Measurements from ENCODE around the gene SIRPG.
"Not testable (repeated sequence)": the region's sequence is repeated elsewhere in the genome, so short reads cannot be mapped to it uniquely, and the experiment has no call there.

Gene SIRPG

GRCh38 chr20:1646975-1647431 lies 10.6 kb downstream of the SIRPG start:
- H4K91ac ChIP-seq (ENCODE audit: low read depth, low read length, poor library complexity), result no peak overlapping the region
- no peak overlapping the region for H3K4me2 ChIP-seq (ENCODE audit: insufficient read depth, low read length, poor library complexity, severe bottlenecking)
- H3K14ac ChIP-seq (ENCODE audit: low read length), result no peak overlapping the region
- no peak overlapping the region for H3K4me3 ChIP-seq (ENCODE audit: low read length in 2 of 2)
- H3K36me3 ChIP-seq (replicated peaks in 1 of 2; ENCODE audit: control insufficient read depth in 2 of 2, insufficient read depth in 2 of 2, low read length in 2 of 2), result no peaks in the 10 kb centered on the region
- no peak overlapping the region for H2BK15ac ChIP-seq (ENCODE audit: low read length)
- H3K9me3 ChIP-seq (replicated peaks in 1 of 2; ENCODE audit: control insufficient read depth in 2 of 2, insufficient read depth in 1 of 2, low read depth in 1 of 2, low read length in 2 of 2), result no peaks in the 10 kb centered on the region
- H3K27ac ChIP-seq (replicated peaks; ENCODE audit: low read length), result no peak overlapping the region
- no peak overlapping the region for H3K23ac ChIP-seq (ENCODE audit: low read depth, low read length, poor library complexity)
- no peak overlapping the region for H3K9ac ChIP-seq (ENCODE audit: low read depth, low read length, poor library complexity)
- no peak overlapping the region for H2BK12ac ChIP-seq (ENCODE audit: low read length)
- no peaks in the 10 kb centered on the region for H3K4me1 ChIP-seq (ENCODE audit: control insufficient read depth in 2 of 2, insufficient read depth in 1 of 2, low read depth in 1 of 2, low read length in 2 of 2)
- peaks cover 0 to 3% (median 0%) of the 10 kb centered on the region in 3 experiments for H3K27me3 ChIP-seq (ENCODE audit: control insufficient read depth in 3 of 3, insufficient read depth in 3 of 3, low read depth in 1 of 3, low read length in 3 of 3)
- H2AFZ ChIP-seq (ENCODE audit: low read length), result no peak overlapping the region
- H3K4ac ChIP-seq (ENCODE audit: low read length), result no peak overlapping the region
- no peaks in the 10 kb centered on the region for H3K79me1 ChIP-seq (ENCODE audit: low read depth, low read length)
- WGBS, 2 donors (ENCODE audit: extremely low coverage in 2 of 2, insufficient read length in 2 of 2, insufficient replicate concordance in 1 of 2), result no CpG with 5 or more reads among the region's 3 CpGs
- no peak overlapping the region for H3K18ac ChIP-seq (ENCODE audit: low read length)
- no peak overlapping the region for H2BK120ac ChIP-seq (ENCODE audit: low read depth, low read length)
- no peak for DNase-seq (ENCODE audit: low spot score)
- H2BK5ac ChIP-seq (ENCODE audit: low read length), result no peak overlapping the region
- H4K8ac ChIP-seq (ENCODE audit: low read depth, low read length), result no peak overlapping the region
- H2AK5ac ChIP-seq (ENCODE audit: low read depth, low read length), result no peak overlapping the region

GRCh38 chr20:1644101-1644962 lies 13.2 kb downstream of the SIRPG start:
- H2AFZ ChIP-seq (ENCODE audit: low read length), result no peak overlapping the region
- H2BK12ac ChIP-seq (ENCODE audit: low read length), result no peak overlapping the region
- H3K9ac ChIP-seq (ENCODE audit: low read depth, low read length, poor library complexity), result no peak overlapping the region
- H4K8ac ChIP-seq (ENCODE audit: low read depth, low read length), result no peak overlapping the region
- peaks cover 0 to 3% (median 0%) of the 10 kb centered on the region in 3 experiments for H3K27me3 ChIP-seq (ENCODE audit: control insufficient read depth in 3 of 3, insufficient read depth in 3 of 3, low read depth in 1 of 3, low read length in 3 of 3)
- no CpG with 5 or more reads among the region's 8 CpGs for WGBS, 2 donors (ENCODE audit: extremely low coverage in 2 of 2, insufficient read length in 2 of 2, insufficient replicate concordance in 1 of 2)
- H2BK120ac ChIP-seq (ENCODE audit: low read depth, low read length), result no peak overlapping the region
- H3K79me1 ChIP-seq (ENCODE audit: low read depth, low read length), result no peaks in the 10 kb centered on the region
- no peak overlapping the region for H3K23ac ChIP-seq (ENCODE audit: low read depth, low read length, poor library complexity)
- H3K27ac ChIP-seq (replicated peaks; ENCODE audit: low read length), result no peak overlapping the region
- no peaks in the 10 kb centered on the region for H3K36me3 ChIP-seq (replicated peaks in 1 of 2; ENCODE audit: control insufficient read depth in 2 of 2, insufficient read depth in 2 of 2, low read length in 2 of 2)
- H4K91ac ChIP-seq (ENCODE audit: low read depth, low read length, poor library complexity), result no peak overlapping the region
- H3K4me2 ChIP-seq (ENCODE audit: insufficient read depth, low read length, poor library complexity, severe bottlenecking), result no peak overlapping the region
- no peak overlapping the region for H2BK5ac ChIP-seq (ENCODE audit: low read length)
- no peak overlapping the region for H3K18ac ChIP-seq (ENCODE audit: low read length)
- no peak overlapping the region for H3K4me3 ChIP-seq (ENCODE audit: low read length in 2 of 2)
- H3K4ac ChIP-seq (ENCODE audit: low read length), result no peak overlapping the region
- no peak overlapping the region for H3K14ac ChIP-seq (ENCODE audit: low read length)
- H3K4me1 ChIP-seq (ENCODE audit: control insufficient read depth in 2 of 2, insufficient read depth in 1 of 2, low read depth in 1 of 2, low read length in 2 of 2), result no peaks in the 10 kb centered on the region
- no peak overlapping the region for H2AK5ac ChIP-seq (ENCODE audit: low read depth, low read length)
- H3K9me3 ChIP-seq (replicated peaks in 1 of 2; ENCODE audit: control insufficient read depth in 2 of 2, insufficient read depth in 1 of 2, low read depth in 1 of 2, low read length in 2 of 2), result no peaks in the 10 kb centered on the region
- H2BK15ac ChIP-seq (ENCODE audit: low read length), result no peak overlapping the region
- DNase-seq (ENCODE audit: low spot score), result no peak

GRCh38 chr20:1638643-1639042 lies 18.9 kb downstream of the SIRPG start:
- H3K4me3 ChIP-seq (ENCODE audit: low read length in 2 of 2); H2BK15ac ChIP-seq (ENCODE audit: low read length); H2AK5ac ChIP-seq (ENCODE audit: low read depth, low read length); H3K23ac ChIP-seq (ENCODE audit: low read depth, low read length, poor library complexity); H3K27ac ChIP-seq (replicated peaks; ENCODE audit: low read length); H3K36me3 ChIP-seq (replicated peaks in 1 of 2; ENCODE audit: control insufficient read depth in 2 of 2, insufficient read depth in 2 of 2, low read length in 2 of 2); H2BK120ac ChIP-seq (ENCODE audit: low read depth, low read length); H4K8ac ChIP-seq (ENCODE audit: low read depth, low read length); H3K4me1 ChIP-seq (ENCODE audit: control insufficient read depth in 2 of 2, insufficient read depth in 1 of 2, low read depth in 1 of 2, low read length in 2 of 2); H3K79me1 ChIP-seq (ENCODE audit: low read depth, low read length); H2BK12ac ChIP-seq (ENCODE audit: low read length); H3K27me3 ChIP-seq (ENCODE audit: control insufficient read depth in 3 of 3, insufficient read depth in 3 of 3, low read depth in 1 of 3, low read length in 3 of 3); H2AFZ ChIP-seq (ENCODE audit: low read length); H3K14ac ChIP-seq (ENCODE audit: low read length); DNase-seq (ENCODE audit: low spot score); H4K91ac ChIP-seq (ENCODE audit: low read depth, low read length, poor library complexity); H3K4ac ChIP-seq (ENCODE audit: low read length); H3K9ac ChIP-seq (ENCODE audit: low read depth, low read length, poor library complexity); H3K9me3 ChIP-seq (replicated peaks in 1 of 2; ENCODE audit: control insufficient read depth in 2 of 2, insufficient read depth in 1 of 2, low read depth in 1 of 2, low read length in 2 of 2); H2BK5ac ChIP-seq (ENCODE audit: low read length); H3K4me2 ChIP-seq (ENCODE audit: insufficient read depth, low read length, poor library complexity, severe bottlenecking); H3K18ac ChIP-seq (ENCODE audit: low read length): not testable (repeated sequence)
- no CpG with 5 or more reads among the region's 2 CpGs for WGBS, 2 donors (ENCODE audit: extremely low coverage in 2 of 2, insufficient read length in 2 of 2, insufficient replicate concordance in 1 of 2)

GRCh38 chr20:1637755-1638154 lies 19.8 kb downstream of the SIRPG start:
- Histone ChIP-seq H4K91ac (ENCODE audit: low read depth, low read length, poor library complexity) (no peak overlapping the region), H4K8ac (ENCODE audit: low read depth, low read length) (no peak overlapping the region), H3K14ac (ENCODE audit: low read length) (no peak overlapping the region)

More at GRCh38 chr20:1637755-1638154, 19.8 kb downstream of the SIRPG start:
- no peak overlapping the region for H3K9ac ChIP-seq (ENCODE audit: low read depth, low read length, poor library complexity)
- H2BK12ac ChIP-seq (ENCODE audit: low read length), result no peak overlapping the region
- H3K79me1 ChIP-seq (ENCODE audit: low read depth, low read length), result no peaks in the 10 kb centered on the region
- H3K4ac ChIP-seq (ENCODE audit: low read length), result no peak overlapping the region
- H3K23ac ChIP-seq (ENCODE audit: low read depth, low read length, poor library complexity), result no peak overlapping the region
- no peak overlapping the region for H2AFZ ChIP-seq (ENCODE audit: low read length)
- no peak overlapping the region for H2BK5ac ChIP-seq (ENCODE audit: low read length)
- no peaks in the 10 kb centered on the region for H3K4me1 ChIP-seq (ENCODE audit: control insufficient read depth in 2 of 2, insufficient read depth in 1 of 2, low read depth in 1 of 2, low read length in 2 of 2)
- DNase-seq (ENCODE audit: low spot score), result no peak
- H3K27me3 ChIP-seq (ENCODE audit: control insufficient read depth in 3 of 3, insufficient read depth in 3 of 3, low read depth in 1 of 3, low read length in 3 of 3), result no peaks in the 10 kb centered on the region
- no peak overlapping the region for H3K18ac ChIP-seq (ENCODE audit: low read length)
- H2AK5ac ChIP-seq (ENCODE audit: low read depth, low read length), result no peak overlapping the region
- H2BK15ac ChIP-seq (ENCODE audit: low read length), result no peak overlapping the region
- H3K27ac ChIP-seq (replicated peaks; ENCODE audit: low read length), result no peak overlapping the region
- WGBS, 2 donors (ENCODE audit: extremely low coverage in 2 of 2, insufficient read length in 2 of 2, insufficient replicate concordance in 1 of 2), result no CpG with 5 or more reads among the region's 2 CpGs
- no peak overlapping the region for H3K4me2 ChIP-seq (ENCODE audit: insufficient read depth, low read length, poor library complexity, severe bottlenecking)
- no peaks in the 10 kb centered on the region for H3K36me3 ChIP-seq (replicated peaks in 1 of 2; ENCODE audit: control insufficient read depth in 2 of 2, insufficient read depth in 2 of 2, low read length in 2 of 2)
- H2BK120ac ChIP-seq (ENCODE audit: low read depth, low read length), result no peak overlapping the region
- H3K4me3 ChIP-seq (ENCODE audit: low read length in 2 of 2), result no peak overlapping the region
- no peaks in the 10 kb centered on the region for H3K9me3 ChIP-seq (replicated peaks in 1 of 2; ENCODE audit: control insufficient read depth in 2 of 2, insufficient read depth in 1 of 2, low read depth in 1 of 2, low read length in 2 of 2)
